Gastrocnemius medialis (tissue), 4 donors: Measurements from ENCODE around the gene THRAP3. TPM values are rescaled to one million over a fixed set of nuclear protein-coding genes. Genes with fewer than 3 reads are reported as not detected.
"Not testable (repeated sequence)": the region's sequence is repeated elsewhere in the genome, so short reads cannot be mapped to it uniquely, and the experiment has no call there.

Source experiments
- ATAC-seq, 2 donors: fragments of 150-250 bp; one replicate each; pipeline ENCODE4 v1.9.1; 2016
- DNase-seq, 2 donors: peaks; one replicate each; pipeline ENCODE4 v3.0.0-alpha.2; 2019
- H3K27ac ChIP-seq, 4 donors: fragments of 200-600 bp; sonication (generic); 1 replicate in 1 of 4; 2 replicates in 3 of 4; pipeline ENCODE4 v1.5.1; 2016 to 2018; ENCODE audit warnings: mild to moderate bottlenecking in 2 of 4, moderate library complexity in 1 of 4
- H3K27me3 ChIP-seq, 3 donors: fragments of 200-600 bp; sonication (generic) in 2 of 3; 1 replicate in 1 of 3; 2 replicates in 2 of 3; pipeline versions ENCODE4 v1.5.1 to v1.6.0; 2016 to 2019; ENCODE audit warnings: mild to moderate bottlenecking in 1 of 3, moderate library complexity in 1 of 3
- H3K36me3 ChIP-seq, 2 donors: fragments of 200-600 bp; sonication (generic) in 1 of 2; one replicate each; pipeline ENCODE4 v1.5.1; 2017 to 2018
- H3K4me1 ChIP-seq, 2 donors: fragments of 200-600 bp; sonication (generic) in 1 of 2; one replicate each; pipeline ENCODE4 v1.5.1; 2016 to 2017; ENCODE audit warnings: mild to moderate bottlenecking in 2 of 2
- H3K4me3 ChIP-seq, 4 donors: fragments of 200-600 bp; sonication (generic) in 3 of 4; 1 replicate in 1 of 4; 2 replicates in 3 of 4; pipeline ENCODE4 v1.5.1; 2016 to 2019; ENCODE audit warnings: mild to moderate bottlenecking in 2 of 4
- H3K9me3 ChIP-seq, 3 donors: fragments of 200-600 bp; sonication (generic) in 2 of 3; 1 replicate in 1 of 3; 2 replicates in 2 of 3; pipeline ENCODE4 v1.5.1; 2016 to 2019
- POLR2A ChIP-seq, 2 donors: fragments of 450-650 bp; IDR thresholded peaks; one replicate each; pipeline ENCODE4 v1.6.1; 2017; ENCODE audit warnings: antibody characterized with exemption in 2 of 2, mild to moderate bottlenecking in 2 of 2, moderate library complexity in 2 of 2
- in situ Hi-C, 4 donors: fragments of 200-750 bp; cut with MboI; loops; one replicate each; pipeline versions ENCODE4 v1.15.0 to v1.8.0; 2017; ENCODE audit warnings: low sequenced_read_pairs in 4 of 4
- intact Hi-C: fragments of 100-400 bp; cut with DNase I; formaldehyde crosslinking; loops from one replicate; pipeline ENCODE4 v1.15.1; 2023; ENCODE audit warnings: low total_unique reads
- total RNA-seq, 4 donors: library from RNA; depleted of rRNA; stranded (reverse); fragments of >200 nt; gene quantifications; one replicate each; pipeline versions ENCODE4 v1.1.0 to v1.2.3, GENCODE V29; 2016
- TF ChIP-seq, protein P1 (sequence below), 5 experiments: fragments of 450-650 bp in 3 of 5; fragments of 200-600 bp in 2 of 5; sonication (generic) in 2 of 5; IDR thresholded peaks in 4 of 5; conservative IDR thresholded peaks in 1 of 5; 1 replicate in 4 of 5; 2 replicates in 1 of 5; pipeline ENCODE4 v1.5.1; 2016 to 2019; ENCODE audit warnings: antibody characterized with exemption in 5 of 5, mild to moderate bottlenecking in 3 of 5, moderate library complexity in 3 of 5

The THRAP3 gene
- total RNA-seq, 4 donors from 2014 or later = 88.2 to 174 (median 146) TPM

DNA sequence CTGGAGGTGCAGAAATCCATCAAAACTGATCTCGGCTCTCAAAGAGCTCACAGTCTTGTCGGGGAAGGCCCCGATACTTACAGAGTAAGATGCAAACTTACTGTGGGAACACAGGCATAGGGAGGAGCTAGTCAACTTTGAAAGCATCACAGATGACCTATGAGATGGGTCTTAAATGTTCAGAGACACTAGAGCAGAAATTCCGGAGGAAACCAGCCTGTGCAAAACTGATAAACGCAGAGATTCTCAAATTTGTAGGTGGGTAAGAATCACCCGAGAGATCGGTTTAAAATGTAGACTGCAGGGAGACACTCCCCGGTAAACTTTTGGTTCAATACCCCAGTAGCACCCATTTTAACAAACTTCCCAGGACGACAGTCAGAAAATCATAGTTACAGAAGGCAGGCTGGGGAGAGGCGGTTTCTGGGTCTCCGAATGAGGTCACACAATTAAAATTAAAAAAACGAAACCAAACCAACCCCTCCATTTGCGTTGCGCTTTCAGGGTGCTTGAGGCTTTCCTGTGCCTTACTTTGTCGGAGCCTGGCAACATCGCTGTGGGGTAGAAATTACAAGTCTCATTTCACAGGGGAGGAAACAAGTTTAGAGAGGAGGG lies 755 bp upstream of the THRAP3 start:
- no peak for DNase-seq
- in situ Hi-C loops (no loop called here), intact Hi-C loops (no loop called here)
- Histone ChIP-seq H3K4me3 (peak overlapping the region; percentile 52 to 92 (median 70)), H3K27me3 (no peaks in the 10 kb centered on the region), H3K4me1 (peaks cover 35 to 45% of the 10 kb centered on the region in 2 donors), H3K36me3 (peaks cover 0 to 12% of the 10 kb centered on the region in 2 donors), H3K9me3 (no peaks in the 10 kb centered on the region), H3K27ac (peak overlapping the region; percentile 89 to 99 (median 95))
- ATAC-seq = peak; percentile 40 to 41
- TF ChIP-seq POLR2A (IDR thresholded peaks at IDR 0.05) = no peak
- TF ChIP-seq, protein P1, sequence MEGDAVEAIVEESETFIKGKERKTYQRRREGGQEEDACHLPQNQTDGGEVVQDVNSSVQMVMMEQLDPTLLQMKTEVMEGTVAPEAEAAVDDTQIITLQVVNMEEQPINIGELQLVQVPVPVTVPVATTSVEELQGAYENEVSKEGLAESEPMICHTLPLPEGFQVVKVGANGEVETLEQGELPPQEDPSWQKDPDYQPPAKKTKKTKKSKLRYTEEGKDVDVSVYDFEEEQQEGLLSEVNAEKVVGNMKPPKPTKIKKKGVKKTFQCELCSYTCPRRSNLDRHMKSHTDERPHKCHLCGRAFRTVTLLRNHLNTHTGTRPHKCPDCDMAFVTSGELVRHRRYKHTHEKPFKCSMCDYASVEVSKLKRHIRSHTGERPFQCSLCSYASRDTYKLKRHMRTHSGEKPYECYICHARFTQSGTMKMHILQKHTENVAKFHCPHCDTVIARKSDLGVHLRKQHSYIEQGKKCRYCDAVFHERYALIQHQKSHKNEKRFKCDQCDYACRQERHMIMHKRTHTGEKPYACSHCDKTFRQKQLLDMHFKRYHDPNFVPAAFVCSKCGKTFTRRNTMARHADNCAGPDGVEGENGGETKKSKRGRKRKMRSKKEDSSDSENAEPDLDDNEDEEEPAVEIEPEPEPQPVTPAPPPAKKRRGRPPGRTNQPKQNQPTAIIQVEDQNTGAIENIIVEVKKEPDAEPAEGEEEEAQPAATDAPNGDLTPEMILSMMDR (IDR thresholded peaks at IDR 0.05 in 4 of 5, conservative IDR thresholded peaks at IDR 0.05 in 1 of 5) = no peak

DNA sequence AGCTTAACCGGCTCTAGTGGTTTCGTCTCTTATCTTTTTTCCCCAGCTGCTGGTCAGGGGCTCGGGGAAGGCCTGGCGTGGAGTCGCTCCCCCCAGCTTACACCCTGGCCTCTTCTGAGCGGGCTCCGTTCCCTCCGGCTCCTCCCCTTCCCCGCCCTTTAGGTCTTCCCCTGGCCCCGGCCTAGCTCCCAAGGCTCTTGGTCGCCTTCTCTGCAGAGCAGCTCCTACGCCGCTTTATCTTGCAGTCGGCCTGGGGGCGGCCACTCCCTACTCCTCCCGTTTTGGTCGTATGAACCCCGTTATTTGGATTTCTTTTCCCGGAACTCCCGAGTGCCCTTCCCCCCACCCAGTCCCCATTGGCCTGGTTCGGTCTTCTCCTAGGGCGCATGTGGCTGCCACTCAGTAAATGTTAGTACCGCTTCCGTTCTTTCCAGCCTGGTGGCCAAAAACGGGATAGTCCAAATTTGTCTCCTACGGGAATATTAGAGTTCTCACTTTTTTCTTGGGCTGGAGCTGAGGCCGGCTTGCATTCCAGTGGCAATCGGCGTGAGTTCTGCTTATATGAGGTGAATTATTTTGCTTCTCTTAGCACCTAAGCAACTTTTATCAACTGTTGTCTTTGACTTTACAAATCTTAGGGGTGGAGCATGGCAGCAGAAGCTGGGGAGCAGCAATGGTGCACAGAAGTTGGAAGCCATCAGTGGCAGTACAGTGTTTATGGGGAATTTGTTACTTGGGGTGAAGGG lies 467 bp downstream of the THRAP3 start:
- ATAC-seq = peak; percentile 75 to 76
- H3K27ac ChIP-seq = peak overlapping the region; percentile 90 to 99 (median 98)
- intact Hi-C loops (loop anchor here (1.0 to 2.0 kb wide), 2 partner anchors 56 to 75 kb away; partner anchors contain the start of gene TRAPPC3), in situ Hi-C loops (loop anchor here in 1 of 4 donors (5.0 kb wide), 1 partner anchor 63 kb away; no protein-coding TSS in a partner anchor)
- peak overlapping the region; percentile 58 to 97 (median 90) for H3K4me3 ChIP-seq
- TF ChIP-seq POLR2A (IDR thresholded peaks at IDR 0.05) = no peak
- TF ChIP-seq, protein P1 (IDR thresholded peaks at IDR 0.05 in 4 of 5, conservative IDR thresholded peaks at IDR 0.05 in 1 of 5) = peak; percentile 46 to 78 (median 66)
- peaks cover 38 to 51% of the 10 kb centered on the region in 2 donors for H3K4me1 ChIP-seq
- DNase-seq = peak; percentile 78 to 87
- H3K36me3 ChIP-seq = peaks cover 0 to 13% of the 10 kb centered on the region in 2 donors
- no peaks in the 10 kb centered on the region for H3K9me3 ChIP-seq
- no peaks in the 10 kb centered on the region for H3K27me3 ChIP-seq

DNA sequence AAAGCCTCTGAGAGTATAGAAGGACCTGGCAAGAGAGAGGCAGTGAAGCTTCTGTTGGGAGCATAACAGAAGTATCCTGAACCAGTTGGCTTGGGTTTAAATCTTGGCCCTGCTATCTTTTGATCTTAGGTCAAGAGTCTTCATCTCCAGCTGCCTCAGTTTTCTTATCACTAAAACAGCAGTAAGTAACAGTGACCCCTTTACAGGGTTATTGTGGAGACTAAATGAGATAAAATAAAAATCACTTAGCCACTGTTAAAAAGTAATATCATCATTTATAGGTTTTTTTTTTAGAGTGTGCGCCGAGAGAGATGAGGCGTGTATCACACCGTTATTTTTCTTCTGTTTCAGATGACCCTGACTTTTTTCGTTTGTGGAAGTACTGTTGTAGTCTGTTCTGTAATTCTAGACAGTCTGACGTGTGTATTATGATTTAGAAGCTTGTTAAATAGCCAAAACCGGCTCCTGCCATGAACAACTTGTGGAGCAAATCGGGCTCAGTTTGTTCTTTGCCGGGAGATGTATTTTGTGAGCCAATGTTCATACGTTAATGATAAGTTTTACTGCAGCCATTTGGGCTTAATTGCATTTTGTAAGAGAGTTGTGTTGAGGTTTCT lies 1.1 kb downstream of the THRAP3 start:
- Histone ChIP-seq H3K9me3 (no peaks in the 10 kb centered on the region), H3K27ac (peak overlapping the region; percentile 90 to 99 (median 98)), H3K4me1 (peaks cover 45 to 56% of the 10 kb centered on the region in 2 donors), H3K4me3 (peak overlapping the region; percentile 58 to 97 (median 90)), H3K27me3 (no peaks in the 10 kb centered on the region), H3K36me3 (peaks cover 0 to 18% of the 10 kb centered on the region in 2 donors)
- peak in 1 of 2 donors; percentile 20 for ATAC-seq
- intact Hi-C loops = loop anchor here (2.0 kb wide), 1 partner anchor 55 kb away; no protein-coding TSS in a partner anchor
- DNase-seq = no peak
- TF ChIP-seq POLR2A (IDR thresholded peaks at IDR 0.05) = peak in 1 of 2 donors; percentile 52
- TF ChIP-seq, protein P1 (IDR thresholded peaks at IDR 0.05 in 4 of 5, conservative IDR thresholded peaks at IDR 0.05 in 1 of 5) = no peak
- in situ Hi-C loops = loop anchor here in 1 of 4 donors (5.0 kb wide), 1 partner anchor 62 kb away; no protein-coding TSS in a partner anchor

DNA sequence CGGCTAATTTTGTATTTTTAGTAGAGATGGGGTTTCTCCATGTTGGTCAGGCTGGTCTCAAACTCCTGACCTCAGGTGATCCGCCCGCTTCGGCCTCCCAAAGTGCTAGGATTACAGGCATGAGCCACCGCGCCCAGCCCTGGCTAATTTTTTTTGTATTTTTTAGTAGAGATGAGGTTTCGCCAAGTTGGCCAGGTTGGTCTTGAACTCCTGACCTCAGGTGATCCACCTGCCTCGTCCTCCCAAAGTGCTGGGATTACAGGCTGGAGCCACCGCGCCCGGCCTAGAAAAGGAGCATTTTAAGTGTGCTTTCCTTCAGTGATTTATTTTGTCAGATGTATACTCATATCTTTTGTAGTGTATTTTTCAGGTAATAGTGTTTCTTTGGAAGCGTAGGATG lies 6.0 kb downstream of the THRAP3 start:
- H3K4me1 ChIP-seq = peaks cover 82 to 88% of the 10 kb centered on the region in 2 donors
- intact Hi-C loops, ATAC-seq, H3K27me3 ChIP-seq, DNase-seq, H3K9me3 ChIP-seq: not testable (repeated sequence)
- H3K36me3 ChIP-seq = peaks cover 0 to 34% of the 10 kb centered on the region in 2 donors
- peak overlapping the region; percentile 90 to 99 (median 98) for H3K27ac ChIP-seq
- H3K4me3 ChIP-seq = peak overlapping the region in 1 of 4 donors; percentile 31
- in situ Hi-C loops = loop anchor here in 1 of 4 donors (10.0 kb wide), 1 partner anchor 55 kb away; no protein-coding TSS in a partner anchor
